B cell (primary cell): ENCODE data around the gene MNAT1.

Experiments
- CTCF ChIP-seq: fragments of 200-600 bp; IDR thresholded peaks from one replicate; pipeline ENCODE4 v1.8.0; 2022; ENCODE audit warnings: antibody characterized with exemption, mild to moderate bottlenecking
- EZH2 ChIP-seq: IDR thresholded peaks from 2 replicates; pipeline ENCODE4 v1.6.1; 2012; ENCODE audit warnings: borderline replicate concordance, low read depth, mild to moderate bottlenecking, moderate library complexity, low read length; ENCODE audit not compliant: insufficient read depth, poor library complexity, severe bottlenecking

- TF ChIP-seq CTCF (no peak), EZH2 (no peak)
Measured at GRCh38 chr14:60965402-60965801, 230.8 kb downstream of the MNAT1 start.
